ENCODE measurements around the gene KLHL29. TPM values are rescaled to one million over a fixed set of nuclear protein-coding genes. Genes with fewer than 3 reads are reported as not detected.

Gene KLHL29
- total RNA-seq, 1 donor from 2014 or later = 8.0 TPM

- DNase-seq (ENCODE audit: low spot score) = peak; percentile 41
- no peak for TF ChIP-seq CTCF (IDR thresholded peaks at IDR 0.05)
- Mint-ChIP-seq H3K27ac (ENCODE audit: unreplicated experiment) (no peak overlapping the region), H3K4me1 (ENCODE audit: low read depth) (peaks cover 21% of the 10 kb centered on the region), H3K9me3 (ENCODE audit: low read depth) (no peaks in the 10 kb centered on the region), H3K36me3 (ENCODE audit: low read depth) (no peaks in the 10 kb centered on the region), H3K27me3 (ENCODE audit: low read depth) (peaks cover 5% of the 10 kb centered on the region), H3K4me3 (ENCODE audit: unreplicated experiment) (no peak overlapping the region)
Measured at GRCh38 chr2:23483791-23484190, 98.8 kb downstream of the KLHL29 start.

- peaks cover 21% of the 10 kb centered on the region for H3K4me1 Mint-ChIP-seq (ENCODE audit: low read depth)
- H3K9me3 Mint-ChIP-seq (ENCODE audit: low read depth) = no peaks in the 10 kb centered on the region
- H3K27me3 Mint-ChIP-seq (ENCODE audit: low read depth) = peaks cover 6% of the 10 kb centered on the region
- no peak for TF ChIP-seq CTCF (IDR thresholded peaks at IDR 0.05)
- H3K36me3 Mint-ChIP-seq (ENCODE audit: low read depth) = no peaks in the 10 kb centered on the region
- peak; percentile 29 for DNase-seq (ENCODE audit: low spot score)
- no peak overlapping the region for H3K27ac Mint-ChIP-seq (ENCODE audit: unreplicated experiment)
- no peak overlapping the region for H3K4me3 Mint-ChIP-seq (ENCODE audit: unreplicated experiment)
Measured at GRCh38 chr2:23484275-23484674, 99.3 kb downstream of the KLHL29 start.

GRCh38 chr2:23484767-23485166, 99.8 kb downstream of the KLHL29 start:
- Mint-ChIP-seq H3K27ac (ENCODE audit: unreplicated experiment) (no peak overlapping the region), H3K4me1 (ENCODE audit: low read depth) (peaks cover 21% of the 10 kb centered on the region), H3K9me3 (ENCODE audit: low read depth) (no peaks in the 10 kb centered on the region), H3K36me3 (ENCODE audit: low read depth) (no peaks in the 10 kb centered on the region), H3K4me3 (ENCODE audit: unreplicated experiment) (no peak overlapping the region), H3K27me3 (ENCODE audit: low read depth) (peaks cover 10% of the 10 kb centered on the region)
- TF ChIP-seq CTCF (IDR thresholded peaks at IDR 0.05) = no peak
- DNase-seq (ENCODE audit: low spot score) = peak; percentile 43

GRCh38 chr2:23485261-23485660, 100.3 kb downstream of the KLHL29 start:
- no peak for TF ChIP-seq CTCF (IDR thresholded peaks at IDR 0.05)
- DNase-seq (ENCODE audit: low spot score) = peak; percentile 47
- Mint-ChIP-seq H3K9me3 (ENCODE audit: low read depth) (no peaks in the 10 kb centered on the region), H3K4me1 (ENCODE audit: low read depth) (peaks cover 21% of the 10 kb centered on the region), H3K27ac (ENCODE audit: unreplicated experiment) (no peak overlapping the region), H3K36me3 (ENCODE audit: low read depth) (no peaks in the 10 kb centered on the region), H3K4me3 (ENCODE audit: unreplicated experiment) (no peak overlapping the region), H3K27me3 (ENCODE audit: low read depth) (peaks cover 10% of the 10 kb centered on the region)

GRCh38 chr2:23485841-23486683, 101.1 kb downstream of the KLHL29 start:
- H3K4me3 Mint-ChIP-seq (ENCODE audit: unreplicated experiment) = no peak overlapping the region
- DNase-seq (ENCODE audit: low spot score) = peak; percentile 66
- H3K27ac Mint-ChIP-seq (ENCODE audit: unreplicated experiment) = no peak overlapping the region
- H3K27me3 Mint-ChIP-seq (ENCODE audit: low read depth) = peaks cover 10% of the 10 kb centered on the region
- no peak for TF ChIP-seq CTCF (IDR thresholded peaks at IDR 0.05)
- no peaks in the 10 kb centered on the region for H3K36me3 Mint-ChIP-seq (ENCODE audit: low read depth)
- no peaks in the 10 kb centered on the region for H3K9me3 Mint-ChIP-seq (ENCODE audit: low read depth)
- peaks cover 13% of the 10 kb centered on the region for H3K4me1 Mint-ChIP-seq (ENCODE audit: low read depth)

Data from chondrocyte (in vitro differentiated cells).